Measurements from ENCODE around the gene SLC41A1.
A peak's percentile ranks its signal among the peaks of the same experiment; 100 is the strongest.

The SLC41A1 gene

GRCh38 chr1:205783433-205783795, 29.6 kb downstream of the SLC41A1 start:
- TF ChIP-seq CTCF (IDR thresholded peaks at IDR 0.05; ENCODE audit: control insufficient read depth, insufficient read depth, low read depth, low read length, missing control alignments): no peak
- H3K4me3 ChIP-seq (ENCODE audit: control insufficient read depth, low read depth, low read length): no peak overlapping the region
- DNase-seq (ENCODE audit: low read depth): no peak

DNA sequence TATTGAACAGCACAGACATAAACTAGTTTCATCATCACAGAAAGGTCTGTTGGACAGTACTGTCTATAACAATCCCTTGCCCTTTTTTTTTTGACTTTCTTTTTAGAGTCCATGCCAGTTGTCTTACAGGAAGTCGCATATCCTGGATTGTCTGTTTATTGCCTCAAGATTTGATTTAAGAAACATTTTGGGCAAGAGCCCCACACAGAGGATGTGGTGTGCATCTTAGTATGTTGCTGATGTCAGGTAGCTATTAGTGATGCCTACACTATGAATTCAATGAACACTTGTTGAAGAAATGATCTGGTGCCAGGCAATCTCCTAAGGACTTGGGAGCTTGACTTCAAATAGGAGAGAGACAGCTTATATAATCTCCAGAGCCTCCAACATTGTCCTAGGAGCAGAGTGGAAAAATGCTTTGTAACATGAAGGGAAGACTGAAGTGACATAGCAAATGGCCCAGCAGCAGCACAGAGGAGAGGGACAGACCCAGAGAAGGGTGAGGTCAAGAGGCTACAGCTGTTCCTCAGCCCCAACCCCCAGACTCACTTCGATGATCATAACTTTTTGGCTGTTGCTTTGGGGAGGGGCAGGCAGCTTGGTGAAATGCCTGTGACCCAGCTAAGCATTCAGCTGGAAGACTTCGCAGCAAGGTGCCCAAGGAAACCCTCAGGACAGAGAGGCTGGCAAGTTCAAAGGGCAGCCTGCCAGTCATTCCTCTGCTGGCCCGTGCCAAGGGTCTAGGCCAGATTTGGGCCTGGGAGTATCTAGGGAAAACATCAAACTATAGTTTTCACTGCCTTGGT, 30.2 kb downstream of the SLC41A1 start:
- H3K4me3 ChIP-seq (ENCODE audit: control insufficient read depth, low read depth, low read length): no peak overlapping the region
- TF ChIP-seq CTCF (IDR thresholded peaks at IDR 0.05; ENCODE audit: control insufficient read depth, insufficient read depth, low read depth, low read length, missing control alignments): no peak
- DNase-seq (ENCODE audit: low read depth): no peak

DNA sequence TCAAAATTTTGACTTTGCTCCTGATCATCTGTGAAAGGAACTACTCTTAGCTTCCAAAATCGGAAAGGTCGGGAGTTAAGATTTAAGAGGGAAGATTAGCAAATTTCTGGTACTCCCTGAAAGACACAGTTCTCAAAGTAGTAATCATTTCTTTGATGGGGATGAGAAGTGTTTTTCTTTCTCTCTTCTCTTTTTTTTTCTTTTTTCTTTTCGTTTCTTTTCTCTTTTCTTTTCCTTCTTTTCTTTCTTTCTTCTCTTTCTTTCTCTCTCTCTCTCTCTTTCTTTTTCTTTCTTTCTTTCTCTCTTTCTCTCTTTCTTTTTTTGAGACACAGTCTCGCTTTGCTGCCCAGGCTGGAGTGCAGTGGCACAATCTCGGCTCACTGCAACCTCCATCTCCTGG, 32.7 kb downstream of the SLC41A1 start:
- H3K4me3 ChIP-seq (ENCODE audit: control insufficient read depth, low read depth, low read length): no peak overlapping the region
- DNase-seq (ENCODE audit: low read depth): no peak
- no peak for TF ChIP-seq CTCF (IDR thresholded peaks at IDR 0.05; ENCODE audit: control insufficient read depth, insufficient read depth, low read depth, low read length, missing control alignments)

DNA sequence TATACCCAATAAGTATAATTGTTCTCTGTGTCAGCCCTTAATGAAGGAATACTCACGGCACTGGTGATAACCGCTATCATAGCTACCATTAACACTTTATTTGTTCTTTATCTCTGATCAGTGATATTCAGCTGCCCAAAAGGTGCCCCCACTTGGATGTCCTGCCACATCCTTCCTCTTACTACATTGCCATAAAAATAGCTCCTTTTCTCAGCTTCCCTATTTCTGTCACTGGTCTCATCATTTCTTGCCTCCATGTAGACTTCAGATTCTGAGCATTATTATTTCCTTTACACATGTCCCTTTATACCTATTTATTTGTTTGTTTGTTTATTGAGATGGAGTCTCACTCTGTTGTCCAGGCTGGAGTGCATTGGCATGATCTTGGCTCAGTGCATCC, 35.0 kb downstream of the SLC41A1 start:
- TF ChIP-seq CTCF (IDR thresholded peaks at IDR 0.05; ENCODE audit: control insufficient read depth, insufficient read depth, low read depth, low read length, missing control alignments): no peak

GRCh38 chr1:205775717-205776056, 37.3 kb downstream of the SLC41A1 start:
- no peak for TF ChIP-seq CTCF (IDR thresholded peaks at IDR 0.05; ENCODE audit: control insufficient read depth, insufficient read depth, low read depth, low read length, missing control alignments)
- peak overlapping the region; percentile 98; the same call in 1 of the 2 replicates for H3K4me3 ChIP-seq (ENCODE audit: control insufficient read depth, low read depth, low read length)
- DNase-seq (ENCODE audit: low read depth): peak; percentile 40

More for the DNA sequence above, 35.0 kb downstream of the SLC41A1 start:
- DNase-seq (ENCODE audit: low read depth): no peak
- H3K4me3 ChIP-seq (ENCODE audit: control insufficient read depth, low read depth, low read length): no peak overlapping the region

GRCh38 chr1:205775015-205775716, 37.8 kb downstream of the SLC41A1 start, which contains the start of gene RAB29:
RAB29 (minus strand) TSS chr1:205775482; CDS start chr1:205774956, 526 bp downstream.
- peak within 1 kb of the TSS; percentile 98 for H3K4me3 ChIP-seq (ENCODE audit: control insufficient read depth, low read depth, low read length)
- no peak for TF ChIP-seq CTCF (IDR thresholded peaks at IDR 0.05; ENCODE audit: control insufficient read depth, insufficient read depth, low read depth, low read length, missing control alignments)
- DNase-seq (ENCODE audit: low read depth): peak; percentile 14
